Measurements from ENCODE around the gene TNS1.

DNA sequence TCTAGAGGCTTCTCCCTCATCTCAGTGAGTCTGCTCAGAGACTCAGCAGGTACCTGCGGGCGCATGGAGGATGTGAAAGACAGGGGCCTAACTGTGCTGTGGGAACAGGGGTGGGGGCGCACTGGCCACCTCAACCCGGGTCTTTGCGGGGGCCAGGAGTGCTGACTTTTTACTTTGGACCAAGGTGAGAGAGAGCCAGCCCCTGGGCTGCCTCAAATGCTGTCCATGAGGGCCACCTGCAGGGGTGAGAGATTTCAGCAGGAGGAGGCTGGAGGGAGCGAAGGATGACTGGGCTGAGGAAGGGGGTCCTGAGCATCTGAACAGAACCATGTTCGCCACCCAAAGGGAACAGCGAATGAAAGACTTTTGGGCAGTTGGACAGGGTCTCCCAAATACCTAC is 129.4 kb downstream of the TNS1 start:
- TF ChIP-seq, protein P1, sequence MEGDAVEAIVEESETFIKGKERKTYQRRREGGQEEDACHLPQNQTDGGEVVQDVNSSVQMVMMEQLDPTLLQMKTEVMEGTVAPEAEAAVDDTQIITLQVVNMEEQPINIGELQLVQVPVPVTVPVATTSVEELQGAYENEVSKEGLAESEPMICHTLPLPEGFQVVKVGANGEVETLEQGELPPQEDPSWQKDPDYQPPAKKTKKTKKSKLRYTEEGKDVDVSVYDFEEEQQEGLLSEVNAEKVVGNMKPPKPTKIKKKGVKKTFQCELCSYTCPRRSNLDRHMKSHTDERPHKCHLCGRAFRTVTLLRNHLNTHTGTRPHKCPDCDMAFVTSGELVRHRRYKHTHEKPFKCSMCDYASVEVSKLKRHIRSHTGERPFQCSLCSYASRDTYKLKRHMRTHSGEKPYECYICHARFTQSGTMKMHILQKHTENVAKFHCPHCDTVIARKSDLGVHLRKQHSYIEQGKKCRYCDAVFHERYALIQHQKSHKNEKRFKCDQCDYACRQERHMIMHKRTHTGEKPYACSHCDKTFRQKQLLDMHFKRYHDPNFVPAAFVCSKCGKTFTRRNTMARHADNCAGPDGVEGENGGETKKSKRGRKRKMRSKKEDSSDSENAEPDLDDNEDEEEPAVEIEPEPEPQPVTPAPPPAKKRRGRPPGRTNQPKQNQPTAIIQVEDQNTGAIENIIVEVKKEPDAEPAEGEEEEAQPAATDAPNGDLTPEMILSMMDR (IDR thresholded peaks at IDR 0.05): no peak
- no peak for TF ChIP-seq POLR2A (IDR thresholded peaks at IDR 0.05)

Measured in thyroid gland (tissue), 4 donors.